ENCODE results near the gene LYPD3. TPM values are rescaled to one million over a fixed set of nuclear protein-coding genes. Genes with fewer than 3 reads are reported as not detected.

LYPD3 gene
- total RNA-seq, 1 experiment from 2014 or later = 0.46 TPM

DNA sequence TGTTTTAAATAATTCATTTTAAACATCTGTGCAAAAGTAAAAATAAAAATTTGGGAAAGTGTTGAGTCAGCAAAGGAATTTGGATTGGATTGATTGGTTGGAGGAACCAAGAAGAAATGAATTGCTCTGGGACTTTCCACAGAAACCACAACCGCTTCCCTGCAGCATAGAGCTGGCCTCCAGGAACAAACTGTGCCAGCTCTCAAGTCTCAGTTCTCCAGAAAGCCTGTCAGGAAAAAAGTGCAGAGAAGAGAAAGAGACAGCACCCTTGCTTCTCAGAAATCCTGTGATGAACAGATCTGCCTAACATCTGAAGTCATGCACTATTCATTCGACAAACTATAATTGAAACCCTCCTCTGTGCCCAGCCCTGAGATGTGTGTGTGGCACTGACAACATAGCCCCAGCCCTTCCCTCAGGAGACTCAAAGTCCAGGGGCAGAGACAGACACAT is 14.8 kb downstream of the LYPD3 start:
- no peak overlapping the region for H3K27ac ChIP-seq (ENCODE audit: low read length)
- in situ Hi-C loops (cut with HindIII; ENCODE audit: low pct_unique_long_range_greater_than_20kb, low sequenced_read_pairs) (no loop called here), intact Hi-C loops (cut with micrococcal nuclease; ENCODE audit: unreplicated experiment) (no loop called here)
- no peak for DNase-seq (ENCODE audit: low read depth, low spot score)
- ATAC-seq = no peak
- TF ChIP-seq CTCF (IDR thresholded peaks at IDR 0.05) (no peak), TCF7L2 (IDR thresholded peaks at IDR 0.05; ENCODE audit: low read depth, low read length) (no peak), POLR2AphosphoS5 (IDR thresholded peaks at IDR 0.05; ENCODE audit: low read depth, low read length) (no peak), SIN3A (IDR thresholded peaks at IDR 0.05; ENCODE audit: borderline replicate concordance, insufficient read depth, low read depth, low read length) (no peak)
- TF ChIP-seq, protein P1, sequence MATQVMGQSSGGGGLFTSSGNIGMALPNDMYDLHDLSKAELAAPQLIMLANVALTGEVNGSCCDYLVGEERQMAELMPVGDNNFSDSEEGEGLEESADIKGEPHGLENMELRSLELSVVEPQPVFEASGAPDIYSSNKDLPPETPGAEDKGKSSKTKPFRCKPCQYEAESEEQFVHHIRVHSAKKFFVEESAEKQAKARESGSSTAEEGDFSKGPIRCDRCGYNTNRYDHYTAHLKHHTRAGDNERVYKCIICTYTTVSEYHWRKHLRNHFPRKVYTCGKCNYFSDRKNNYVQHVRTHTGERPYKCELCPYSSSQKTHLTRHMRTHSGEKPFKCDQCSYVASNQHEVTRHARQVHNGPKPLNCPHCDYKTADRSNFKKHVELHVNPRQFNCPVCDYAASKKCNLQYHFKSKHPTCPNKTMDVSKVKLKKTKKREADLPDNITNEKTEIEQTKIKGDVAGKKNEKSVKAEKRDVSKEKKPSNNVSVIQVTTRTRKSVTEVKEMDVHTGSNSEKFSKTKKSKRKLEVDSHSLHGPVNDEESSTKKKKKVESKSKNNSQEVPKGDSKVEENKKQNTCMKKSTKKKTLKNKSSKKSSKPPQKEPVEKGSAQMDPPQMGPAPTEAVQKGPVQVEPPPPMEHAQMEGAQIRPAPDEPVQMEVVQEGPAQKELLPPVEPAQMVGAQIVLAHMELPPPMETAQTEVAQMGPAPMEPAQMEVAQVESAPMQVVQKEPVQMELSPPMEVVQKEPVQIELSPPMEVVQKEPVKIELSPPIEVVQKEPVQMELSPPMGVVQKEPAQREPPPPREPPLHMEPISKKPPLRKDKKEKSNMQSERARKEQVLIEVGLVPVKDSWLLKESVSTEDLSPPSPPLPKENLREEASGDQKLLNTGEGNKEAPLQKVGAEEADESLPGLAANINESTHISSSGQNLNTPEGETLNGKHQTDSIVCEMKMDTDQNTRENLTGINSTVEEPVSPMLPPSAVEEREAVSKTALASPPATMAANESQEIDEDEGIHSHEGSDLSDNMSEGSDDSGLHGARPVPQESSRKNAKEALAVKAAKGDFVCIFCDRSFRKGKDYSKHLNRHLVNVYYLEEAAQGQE (IDR thresholded peaks at IDR 0.05; ENCODE audit: insufficient read depth in 1 of 2, low read depth in 2 of 2, low read length in 1 of 2) = no peak
- H3K4me1 ChIP-seq (ENCODE audit: control insufficient read depth, insufficient read depth, low read length) = no peaks in the 10 kb centered on the region
- POLR2A ChIA-PET = interaction anchor here (0.7 kb wide), 1 partner anchor 1354 kb away, joined by 19 read pairs; no protein-coding TSS in a partner anchor
- no peaks in the 10 kb centered on the region for H3K36me3 ChIP-seq (ENCODE audit: control insufficient read depth, insufficient read depth, low read length)
- no peaks in the 10 kb centered on the region for H3K9me3 ChIP-seq (ENCODE audit: control insufficient read depth, insufficient read depth, low read depth, low read length)
- no peak overlapping the region for H3K4me3 ChIP-seq (ENCODE audit: low read depth in 2 of 2, low read length in 2 of 2)
- CTCF ChIA-PET = no interaction called here
- no peaks in the 10 kb centered on the region for H3K27me3 ChIP-seq (ENCODE audit: control insufficient read depth, insufficient read depth, low read length)
- no TSS peak for BruUV-seq (replicated peaks)

DNA sequence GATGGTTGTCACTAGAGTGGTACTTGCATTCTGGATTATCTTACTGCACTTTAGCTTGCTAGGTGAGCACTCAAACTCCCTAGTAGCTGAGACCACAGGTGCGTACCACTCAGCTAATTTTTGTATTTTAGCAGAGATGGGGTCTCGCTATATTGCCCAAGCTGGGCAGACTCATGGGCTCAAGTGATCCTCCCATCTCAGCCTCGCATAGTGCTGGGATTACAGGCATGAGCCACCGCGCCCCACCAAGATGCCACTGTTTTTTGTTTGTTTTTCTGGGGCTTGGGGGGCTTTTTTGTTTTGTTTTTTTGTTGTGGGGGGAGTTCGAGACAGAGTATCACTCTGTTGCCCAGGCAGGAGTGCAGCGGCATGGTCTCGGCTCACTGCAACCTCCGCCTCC is 17.8 kb downstream of the LYPD3 start:
- intact Hi-C loops (cut with micrococcal nuclease; ENCODE audit: unreplicated experiment) = loop anchor here (1.0 kb wide), 1 partner anchor 72 kb away; no protein-coding TSS in a partner anchor
- DNase-seq (ENCODE audit: low read depth, low spot score) (no peak), ATAC-seq (no peak)
- ChIA-PET POLR2A (no interaction called here), CTCF (interaction anchor here (0.7 to 2.3 kb wide), 9 partner anchors 15 to 221 kb away, joined by 3 to 24 read pairs (median 3); partner anchors contain the start of gene ZNF575)
- TF ChIP-seq, protein P1 (IDR thresholded peaks at IDR 0.05; ENCODE audit: insufficient read depth in 1 of 2, low read depth in 2 of 2, low read length in 1 of 2) = no peak
- no peak for TF ChIP-seq SIN3A (IDR thresholded peaks at IDR 0.05; ENCODE audit: borderline replicate concordance, insufficient read depth, low read depth, low read length)
- no peak for TF ChIP-seq CTCF (IDR thresholded peaks at IDR 0.05)
- TF ChIP-seq TCF7L2 (IDR thresholded peaks at IDR 0.05; ENCODE audit: low read depth, low read length) = no peak
- TF ChIP-seq POLR2AphosphoS5 (IDR thresholded peaks at IDR 0.05; ENCODE audit: low read depth, low read length) = no peak
- Histone ChIP-seq H3K36me3 (ENCODE audit: control insufficient read depth, insufficient read depth, low read length) (no peaks in the 10 kb centered on the region), H3K27me3 (ENCODE audit: control insufficient read depth, insufficient read depth, low read length) (no peaks in the 10 kb centered on the region), H3K4me1 (ENCODE audit: control insufficient read depth, insufficient read depth, low read length) (no peaks in the 10 kb centered on the region), H3K9me3 (ENCODE audit: control insufficient read depth, insufficient read depth, low read depth, low read length) (no peaks in the 10 kb centered on the region), H3K27ac (ENCODE audit: low read length) (no peak overlapping the region), H3K4me3 (ENCODE audit: low read depth in 2 of 2, low read length in 2 of 2) (no peak overlapping the region)
- in situ Hi-C loops (cut with HindIII; ENCODE audit: low pct_unique_long_range_greater_than_20kb, low sequenced_read_pairs) = no loop called here
- BruUV-seq (replicated peaks) = no TSS peak

Data from Panc1 (cell line).